Activated CD4-positive, alpha-beta T cell treated with anti-CD3 and anti-CD28 coated beads, Interleukin-2, Interleukin-6, amounts not matched to agents 100 ng/mL and 50 ng/mL, durations not matched to agents 16 hours and 8 hours (primary cell): Measurements from ENCODE around the gene ADPRM.

Experiments
- DNase-seq: peaks from one replicate; pipeline ENCODE4 v3.0.0-alpha.2; 2020

The ADPRM gene

GRCh38 chr17:10742431-10742830 lies 45.0 kb downstream of the ADPRM start:
- DNase-seq: no peak

- DNase-seq: no peak
These were observed 46.1 kb downstream of the ADPRM start for GRCh38 chr17:10743316-10744009.

DNA sequence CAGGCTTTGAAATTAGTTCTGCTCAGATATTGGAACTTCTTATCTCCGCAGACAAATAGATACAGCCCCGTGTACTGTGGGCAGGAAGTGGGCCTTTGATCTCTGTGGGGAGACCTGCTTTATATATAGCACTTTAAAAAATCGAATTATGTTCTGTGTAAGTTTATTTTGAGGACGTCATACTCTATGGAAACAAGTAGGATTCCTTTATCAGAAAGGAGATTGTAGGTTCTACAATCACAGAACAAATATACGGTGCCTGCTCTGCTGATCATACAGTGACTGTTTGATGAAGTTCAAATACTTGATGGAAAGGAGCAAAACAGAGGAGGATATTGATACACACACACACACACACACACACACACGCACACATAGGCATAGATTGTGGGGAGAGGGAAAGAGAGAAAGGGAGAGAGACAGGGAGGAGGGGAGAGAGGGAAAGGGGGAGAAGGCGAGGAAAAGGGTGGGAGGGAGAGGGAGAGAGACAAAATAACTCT lies 47.2 kb downstream of the ADPRM start:
- DNase-seq: no peak

GRCh38 chr17:10745231-10745630 lies 47.8 kb downstream of the ADPRM start:
- DNase-seq: no peak

DNA sequence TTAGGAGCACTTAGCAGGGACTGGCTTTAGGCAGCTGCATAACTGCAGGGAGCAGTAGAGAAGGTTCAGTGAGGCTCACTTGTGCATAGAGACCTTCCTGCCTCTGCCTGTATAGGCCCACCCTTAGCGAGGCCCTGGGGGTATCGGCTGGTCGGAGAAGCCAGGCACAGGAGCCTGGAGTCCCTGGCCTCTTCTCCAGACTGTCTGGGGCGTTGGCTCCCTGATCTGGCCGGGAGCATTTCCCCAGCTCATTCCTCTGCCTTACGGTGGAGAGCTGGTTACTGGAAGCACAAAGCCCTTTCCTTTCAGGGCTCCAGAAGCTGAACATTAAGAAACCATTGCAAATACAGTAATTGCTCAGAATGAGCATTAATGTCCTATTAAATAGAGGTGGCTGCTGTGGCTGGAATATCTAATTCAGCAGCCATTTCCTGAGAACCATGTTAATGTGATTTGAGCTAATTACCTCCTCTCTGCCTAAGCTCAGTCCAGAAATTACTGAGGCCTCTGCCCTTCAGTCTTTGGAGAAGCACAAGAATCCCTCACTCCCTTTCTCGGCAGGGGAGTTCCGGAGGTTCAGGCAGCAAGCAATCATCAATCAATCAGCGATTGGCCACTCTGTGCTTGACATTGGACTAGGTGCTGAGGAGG lies 51.3 kb downstream of the ADPRM start:
- no peak for DNase-seq

DNA sequence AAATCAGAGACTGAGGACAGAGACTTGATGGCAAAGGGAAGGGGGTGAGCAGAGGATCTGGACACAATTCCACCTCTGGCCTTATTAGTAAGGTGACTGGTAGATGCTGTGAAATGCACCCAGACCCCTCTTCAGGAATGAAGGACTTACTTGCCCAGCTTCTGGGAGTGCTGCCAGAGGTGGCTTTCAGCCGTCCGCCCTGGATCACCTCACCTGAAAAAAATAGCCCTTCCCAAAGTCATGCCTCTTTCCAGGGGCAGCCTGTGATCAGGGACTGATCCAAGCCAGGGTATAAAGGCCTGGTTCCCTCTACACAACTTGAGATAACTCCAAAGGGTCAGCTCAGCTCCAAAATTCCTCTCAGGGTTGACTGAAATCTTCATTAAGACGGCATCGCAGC lies 52.8 kb downstream of the ADPRM start:
- DNase-seq: no peak

- DNase-seq: no peak
These were observed 54.2 kb downstream of the ADPRM start for GRCh38 chr17:10751563-10751962.

GRCh38 chr17:10752696-10753095 lies 55.3 kb downstream of the ADPRM start:
- no peak for DNase-seq

DNA sequence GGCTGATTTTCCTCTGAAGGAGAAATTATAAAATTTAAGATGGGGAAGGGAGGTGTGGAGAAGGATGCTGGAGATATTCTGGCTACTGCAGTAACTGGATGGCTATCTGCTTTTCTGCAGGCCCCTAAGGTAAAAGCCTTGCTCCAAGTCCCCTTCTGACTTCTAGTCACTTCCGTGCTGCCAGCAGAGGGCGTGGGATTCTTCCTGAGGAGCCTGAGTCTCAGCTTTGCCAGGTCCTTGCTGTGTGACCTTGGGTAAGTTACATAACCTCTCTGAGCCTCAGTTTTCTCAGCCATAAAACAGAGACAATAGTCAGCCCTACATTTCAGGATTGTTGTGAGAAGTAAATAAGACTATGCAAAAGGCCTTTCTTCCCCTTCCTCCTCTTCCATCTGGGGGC lies 56.7 kb downstream of the ADPRM start:
- DNase-seq: peak; percentile 42

GRCh38 chr17:10754861-10755591 lies 57.6 kb downstream of the ADPRM start:
- DNase-seq: no peak

- no peak for DNase-seq
These were observed 58.3 kb downstream of the ADPRM start for GRCh38 chr17:10755592-10756127.

GRCh38 chr17:10756185-10756584 lies 58.8 kb downstream of the ADPRM start:
- no peak for DNase-seq

GRCh38 chr17:10756619-10757018 lies 59.2 kb downstream of the ADPRM start:
- DNase-seq: no peak

- no peak for DNase-seq
These were observed 59.7 kb downstream of the ADPRM start for GRCh38 chr17:10757067-10757466.

DNA sequence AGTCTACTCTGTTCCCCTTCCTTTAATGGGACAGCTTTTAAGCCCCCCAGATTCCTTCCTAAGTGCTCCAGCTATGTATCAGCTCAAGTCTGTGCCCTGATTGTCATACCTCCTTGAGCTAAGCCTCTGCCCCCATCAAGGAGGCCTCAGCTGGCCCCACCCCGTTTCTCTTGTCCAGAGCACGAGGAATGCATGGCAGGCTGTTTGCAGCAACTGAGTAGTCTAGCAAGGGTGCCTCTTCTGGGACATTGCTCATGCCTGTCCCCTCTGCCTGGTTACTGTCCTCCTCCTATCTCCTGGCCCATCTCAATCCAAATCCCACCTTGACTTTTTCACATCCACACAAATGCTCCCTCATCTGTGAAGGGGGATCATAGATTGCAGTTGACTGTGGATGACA lies 60.3 kb downstream of the ADPRM start:
- no peak for DNase-seq

DNA sequence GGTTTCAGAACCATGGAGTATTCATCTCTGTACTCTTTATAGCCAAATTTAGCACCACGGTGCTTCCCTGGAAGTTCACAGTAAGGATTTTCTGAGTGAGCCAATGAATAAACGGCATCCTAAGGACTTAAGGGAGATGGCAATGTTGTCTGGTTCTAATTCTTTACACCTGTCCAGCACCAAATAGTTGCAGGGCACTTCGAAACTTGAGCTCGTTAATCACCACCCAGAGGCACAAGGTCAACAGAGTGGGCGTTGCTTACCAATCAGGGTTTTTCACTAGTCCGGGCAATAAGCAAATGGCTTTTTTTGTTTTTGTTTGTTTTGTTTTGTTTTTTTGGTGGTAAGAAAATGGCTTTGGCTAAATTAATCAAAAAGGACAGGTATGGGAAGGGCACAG lies 60.7 kb downstream of the ADPRM start:
- no peak for DNase-seq
